Activated T-cell treated with anti-CD3 and anti-CD28 coated beads for 4 hours (primary cell): ENCODE data around the gene RHBDL1.
A peak's percentile ranks its signal among the peaks of the same experiment; 100 is the strongest.

ENCODE experiments used
- DNase-seq: peaks from one replicate; pipeline ENCODE4 v3.0.0-alpha.2; 2020

The RHBDL1 gene

GRCh38 chr16:675884-676564, 553 bp downstream of the RHBDL1 start:
- no peak for DNase-seq

GRCh38 chr16:676565-676902, 1.1 kb downstream of the RHBDL1 start:
- DNase-seq = no peak

DNA sequence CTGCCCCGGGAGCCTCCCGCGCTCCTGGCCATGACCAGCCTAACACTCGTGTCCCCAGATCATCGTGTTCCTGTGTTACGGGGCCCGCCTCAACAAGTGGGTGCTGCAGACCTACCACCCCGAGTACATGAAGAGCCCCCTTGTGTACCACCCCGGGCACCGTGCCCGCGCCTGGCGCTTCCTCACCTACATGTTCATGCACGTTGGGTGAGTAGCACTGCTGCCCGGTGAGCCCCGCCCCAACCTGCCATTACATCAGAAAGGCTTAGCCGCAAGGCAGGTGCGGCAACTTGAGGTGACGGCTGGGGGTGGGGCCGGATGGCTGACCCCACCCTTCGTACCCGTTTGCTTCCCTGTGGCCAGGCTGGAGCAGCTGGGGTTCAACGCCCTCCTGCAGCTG, 1.4 kb downstream of the RHBDL1 start:
- no peak for DNase-seq

- DNase-seq = no peak
These were observed 2.1 kb downstream of the RHBDL1 start for GRCh38 chr16:677316-678190.

- no peak for DNase-seq
These were observed 2.9 kb downstream of the RHBDL1 start for GRCh38 chr16:678209-678857.

GRCh38 chr16:678858-679813, 3.7 kb downstream of the RHBDL1 start:
- DNase-seq = no peak

DNA sequence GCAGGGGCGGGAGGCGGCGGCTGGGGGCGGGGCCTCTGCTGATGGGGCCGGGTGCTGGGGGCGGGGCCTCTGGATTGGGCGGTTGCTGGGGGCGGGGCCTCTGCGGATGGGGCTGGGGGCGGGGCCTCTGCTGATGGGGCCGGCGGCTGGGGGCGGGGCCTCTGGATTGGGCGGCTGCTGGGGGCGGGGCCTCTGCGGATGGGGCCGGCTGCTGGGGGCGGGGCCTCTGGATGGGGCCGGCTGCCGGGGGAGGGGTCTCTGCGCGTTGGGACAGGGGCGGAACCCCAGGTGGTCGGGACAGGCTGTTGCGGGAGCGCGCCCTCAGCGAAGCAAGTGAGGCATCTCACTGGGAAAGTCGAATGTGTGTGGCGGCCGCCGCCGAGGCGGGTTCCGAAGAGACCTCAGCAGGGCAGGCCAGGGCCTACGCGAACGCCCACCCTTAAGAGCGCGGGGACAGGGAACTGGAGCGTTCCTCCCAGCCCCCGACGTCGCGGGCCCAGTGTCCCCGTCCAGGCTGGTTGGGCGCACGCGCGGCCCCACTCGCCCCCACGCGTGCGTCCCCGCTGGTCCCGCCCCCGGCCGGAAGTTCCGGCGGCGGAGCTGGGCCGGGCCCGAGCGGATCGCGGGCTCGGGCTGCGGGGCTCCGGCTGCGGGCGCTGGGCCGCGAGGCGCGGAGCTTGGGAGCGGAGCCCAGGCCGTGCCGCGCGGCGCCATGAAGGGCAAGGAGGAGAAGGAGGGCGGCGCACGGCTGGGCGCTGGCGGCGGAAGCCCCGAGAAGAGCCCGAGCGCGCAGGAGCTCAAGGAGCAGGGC, 4.5 kb downstream of the RHBDL1 start, which contains the start of gene STUB1:
Gene STUB1 (plus strand): TSS at position 597 of the 811 bp plus-strand sequence. CDS start 116 bp downstream, at position 713.
- DNase-seq = peak; percentile 85

GRCh38 chr16:680625-680945, 5.1 kb downstream of the RHBDL1 start:
- DNase-seq = no peak

DNA sequence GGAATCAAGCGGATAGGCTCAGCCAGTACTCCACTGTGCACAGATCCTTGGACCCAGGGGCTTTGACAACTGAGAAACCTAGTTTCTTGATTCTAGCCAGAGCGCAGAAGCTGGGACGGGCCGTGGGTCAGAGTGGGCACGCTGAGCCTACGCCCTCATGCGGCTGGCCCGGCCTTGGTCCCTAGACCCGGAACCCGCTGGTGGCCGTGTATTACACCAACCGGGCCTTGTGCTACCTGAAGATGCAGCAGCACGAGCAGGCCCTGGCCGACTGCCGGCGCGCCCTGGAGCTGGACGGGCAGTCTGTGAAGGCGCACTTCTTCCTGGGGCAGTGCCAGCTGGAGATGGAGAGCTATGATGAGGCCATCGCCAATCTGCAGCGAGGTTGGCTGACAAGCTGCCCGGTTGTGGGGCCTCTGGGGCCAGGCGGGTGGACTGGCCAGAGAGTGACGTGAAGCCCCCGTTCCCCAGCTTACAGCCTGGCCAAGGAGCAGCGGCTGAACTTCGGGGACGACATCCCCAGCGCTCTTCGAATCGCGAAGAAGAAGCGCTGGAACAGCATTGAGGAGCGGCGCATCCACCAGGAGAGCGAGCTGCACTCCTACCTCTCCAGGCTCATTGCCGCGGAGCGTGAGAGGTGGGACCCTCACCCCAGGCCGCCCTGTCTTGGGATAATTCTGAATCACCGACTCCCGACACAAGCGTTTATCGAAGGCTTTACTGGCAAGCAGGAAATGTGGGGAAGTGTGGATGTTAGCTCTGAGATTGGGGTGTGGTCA, 5.7 kb downstream of the RHBDL1 start:
- DNase-seq = no peak

DNA sequence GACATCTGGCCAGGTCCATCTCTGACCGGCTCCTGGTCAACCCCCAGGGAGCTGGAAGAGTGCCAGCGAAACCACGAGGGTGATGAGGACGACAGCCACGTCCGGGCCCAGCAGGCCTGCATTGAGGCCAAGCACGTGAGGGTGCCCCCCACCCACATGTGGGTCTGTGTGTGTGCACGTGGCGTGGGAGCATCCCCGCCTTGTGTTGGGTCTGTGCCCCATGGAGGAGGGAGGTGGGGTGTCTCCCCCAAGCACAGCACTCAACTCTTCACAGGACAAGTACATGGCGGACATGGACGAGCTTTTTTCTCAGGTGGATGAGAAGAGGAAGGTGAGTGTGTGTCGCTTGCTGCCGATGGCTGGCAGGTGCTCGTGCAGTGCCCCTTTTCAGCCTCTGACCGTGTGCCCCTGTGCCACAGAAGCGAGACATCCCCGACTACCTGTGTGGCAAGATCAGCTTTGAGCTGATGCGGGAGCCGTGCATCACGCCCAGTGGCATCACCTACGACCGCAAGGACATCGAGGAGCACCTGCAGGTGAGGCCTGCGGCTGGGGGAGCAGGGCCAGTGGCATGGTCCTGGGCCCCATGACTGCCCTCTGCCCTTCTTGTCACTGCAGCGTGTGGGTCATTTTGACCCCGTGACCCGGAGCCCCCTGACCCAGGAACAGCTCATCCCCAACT, 6.4 kb downstream of the RHBDL1 start:
- DNase-seq = no peak

DNA sequence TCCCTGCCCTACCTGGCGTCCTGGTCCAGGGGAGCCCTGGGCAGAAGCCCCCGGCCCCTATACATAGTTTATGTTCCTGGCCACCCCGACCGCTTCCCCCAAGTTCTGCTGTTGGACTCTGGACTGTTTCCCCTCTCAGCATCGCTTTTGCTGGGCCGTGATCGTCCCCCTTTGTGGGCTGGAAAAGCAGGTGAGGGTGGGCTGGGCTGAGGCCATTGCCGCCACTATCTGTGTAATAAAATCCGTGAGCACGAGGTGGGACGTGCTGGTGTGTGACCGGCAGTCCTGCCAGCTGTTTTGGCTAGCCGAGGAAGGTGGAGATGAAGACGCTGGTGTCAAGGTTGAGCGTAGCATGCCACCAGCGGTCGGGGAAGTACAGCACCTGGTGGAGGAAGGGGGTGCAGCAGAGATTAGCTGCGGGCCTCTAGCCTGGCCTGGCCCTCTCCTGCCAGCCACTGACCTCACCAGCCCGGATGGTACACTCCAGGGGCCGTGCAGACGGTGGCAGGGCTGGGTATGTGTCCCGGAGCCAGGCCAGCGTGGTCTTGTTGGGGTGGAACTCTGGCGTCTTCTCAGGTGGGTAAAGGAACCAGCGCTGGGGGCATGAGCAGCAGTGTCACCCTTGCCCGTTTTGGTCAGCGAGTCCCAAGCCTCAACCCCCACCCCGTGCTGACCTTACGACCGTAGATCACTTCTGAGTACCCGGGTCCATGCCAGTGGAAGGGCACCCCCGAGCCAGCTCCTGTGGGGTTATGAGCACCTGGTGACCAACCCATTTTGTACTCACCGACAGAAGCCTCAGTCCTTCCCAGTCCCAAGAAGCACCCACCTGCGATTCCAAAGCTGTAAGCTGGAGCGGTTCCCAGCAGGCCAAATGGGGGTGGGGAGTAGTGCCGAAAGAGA, 7.3 kb downstream of the RHBDL1 start:
- DNase-seq = no peak

GRCh38 chr16:683396-684070, 8.1 kb downstream of the RHBDL1 start:
- no peak for DNase-seq

- DNase-seq = peak; percentile 94
These were observed 8.8 kb downstream of the RHBDL1 start, which contains the start of gene JMJD8 for GRCh38 chr16:684071-684794. Gene JMJD8, minus strand, starts transcription at chr16:684334. Its CDS starts 15 bp downstream, at chr16:684319.

DNA sequence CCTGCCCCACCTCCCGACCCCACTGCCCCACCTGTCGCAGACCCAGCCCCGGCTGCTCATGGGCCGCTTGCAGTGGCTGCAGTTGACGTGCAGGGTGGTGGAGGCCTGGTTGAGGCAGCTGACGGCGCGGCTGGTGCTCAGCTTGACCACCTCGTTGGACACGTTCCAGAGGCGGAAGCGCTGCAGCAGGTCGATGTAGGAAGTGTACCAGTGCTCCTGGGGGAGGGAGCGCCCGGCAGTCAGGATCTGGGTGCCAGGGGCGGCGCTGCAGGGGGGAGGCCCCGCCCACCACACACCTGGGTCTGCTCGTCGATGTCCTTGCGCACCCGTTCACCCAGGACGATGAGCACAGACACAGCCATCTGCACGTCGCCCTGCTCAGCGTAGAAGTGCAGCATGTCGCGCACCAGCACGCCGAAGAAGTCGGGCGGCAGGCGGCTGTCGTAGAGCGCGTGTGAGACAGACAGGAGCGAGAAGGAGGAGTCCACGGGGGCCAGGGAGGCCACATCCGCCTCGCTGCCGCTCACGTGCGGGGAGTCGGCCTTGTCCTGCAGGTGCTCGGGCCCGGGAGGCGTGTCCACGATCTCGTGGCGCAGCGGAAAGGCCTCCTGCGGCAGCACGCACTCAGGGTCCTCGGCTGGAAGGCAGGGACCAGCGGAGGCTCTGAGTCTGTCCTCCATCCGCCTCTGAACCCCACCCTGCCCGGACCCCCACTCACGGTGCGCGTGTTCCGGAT, 9.7 kb downstream of the RHBDL1 start:
- DNase-seq = no peak

DNA sequence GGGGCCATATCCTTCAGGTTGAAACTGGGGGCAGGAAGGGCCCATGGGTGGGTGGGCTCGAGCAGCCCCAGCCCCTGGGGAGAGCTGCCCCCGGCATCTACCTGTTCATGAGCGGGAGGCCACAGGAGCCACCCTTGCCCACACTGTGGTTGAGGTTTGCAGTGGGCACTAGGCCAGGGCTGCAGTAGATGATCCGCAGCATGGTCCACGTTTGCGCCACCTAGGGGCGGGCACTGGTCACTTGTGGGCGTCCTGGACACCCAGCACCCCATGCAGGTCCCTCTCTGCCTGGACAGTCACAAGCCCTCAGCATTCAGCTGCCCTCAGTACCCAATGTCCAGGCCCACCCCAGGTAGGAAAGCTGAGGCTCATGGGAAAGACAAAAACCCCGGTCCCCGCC, 10.5 kb downstream of the RHBDL1 start:
- DNase-seq = no peak

- DNase-seq = no peak
These were observed 11.2 kb downstream of the RHBDL1 start for GRCh38 chr16:686459-687260.
